Hematopoietic multipotent progenitor cell (in vitro differentiated cells): ENCODE results near the gene USP40. TPM values are rescaled to one million over a fixed set of nuclear protein-coding genes. Genes with fewer than 3 reads are reported as not detected.

Experiments
- DNase-seq, 3 donors: peaks; one replicate each; pipeline ENCODE4 v3.0.0-alpha.2; 2011 to 2015; ENCODE audit warnings: low read depth in 2 of 3, low spot score in 2 of 3
- total RNA-seq: library from RNA; depleted of rRNA; stranded (reverse); fragments of >200 nt; gene quantifications from one replicate; pipeline ENCODE4 v1.2.3, GENCODE V29; 2012

Gene USP40
- total RNA-seq, 1 donor = 13.2 TPM

GRCh38 chr2:233446606-233447305, 119.8 kb downstream of the USP40 start:
- DNase-seq = no peak

- DNase-seq = no peak
Measured at GRCh38 chr2:233446121-233446520, 120.5 kb downstream of the USP40 start.

- no peak for DNase-seq
Measured at GRCh38 chr2:233445152-233445830, 121.3 kb downstream of the USP40 start.

GRCh38 chr2:233444501-233444900, 122.1 kb downstream of the USP40 start:
- DNase-seq = no peak

- DNase-seq = peak; percentile 63 to 90 (median 78)
Measured at GRCh38 chr2:233443511-233444183, 122.9 kb downstream of the USP40 start.

- DNase-seq = no peak
Measured at GRCh38 chr2:233442028-233442310, 124.6 kb downstream of the USP40 start.

- DNase-seq = no peak
Measured at GRCh38 chr2:233441161-233442027, 125.2 kb downstream of the USP40 start.

GRCh38 chr2:233440714-233441113, 125.9 kb downstream of the USP40 start:
- no peak for DNase-seq

- DNase-seq = no peak
Measured at GRCh38 chr2:233440314-233440713, 126.3 kb downstream of the USP40 start.

- no peak for DNase-seq
Measured at GRCh38 chr2:233439191-233439590, 127.4 kb downstream of the USP40 start.

GRCh38 chr2:233438573-233439147, 127.9 kb downstream of the USP40 start:
- no peak for DNase-seq

- no peak for DNase-seq
Measured at GRCh38 chr2:233437439-233437955, 129.1 kb downstream of the USP40 start.

GRCh38 chr2:233436691-233437438, 129.7 kb downstream of the USP40 start:
- DNase-seq = no peak

- no peak for DNase-seq
Measured at GRCh38 chr2:233436191-233436581, 130.4 kb downstream of the USP40 start.

GRCh38 chr2:233435436-233436190, 131.0 kb downstream of the USP40 start:
- DNase-seq = no peak

- no peak for DNase-seq
Measured at GRCh38 chr2:233434666-233435330, 131.8 kb downstream of the USP40 start.

GRCh38 chr2:233433794-233434193, 132.8 kb downstream of the USP40 start:
- DNase-seq = no peak

GRCh38 chr2:233433029-233433428, 133.6 kb downstream of the USP40 start:
- DNase-seq = no peak

GRCh38 chr2:233430651-233431050, 135.9 kb downstream of the USP40 start:
- DNase-seq = no peak
